ENCODE measurements around the gene CDC25B. TPM values are rescaled to one million over a fixed set of nuclear protein-coding genes. Genes with fewer than 3 reads are reported as not detected.
A peak's percentile ranks its signal among the peaks of the same experiment; 100 is the strongest.

CDC25B gene
- total and polyA plus RNA-seq, 2 of the 13 experiments (the other 11 are each of a cell fraction or from before 2014, with no cell fraction given), result 14.5 to 19.4 TPM

DNA sequence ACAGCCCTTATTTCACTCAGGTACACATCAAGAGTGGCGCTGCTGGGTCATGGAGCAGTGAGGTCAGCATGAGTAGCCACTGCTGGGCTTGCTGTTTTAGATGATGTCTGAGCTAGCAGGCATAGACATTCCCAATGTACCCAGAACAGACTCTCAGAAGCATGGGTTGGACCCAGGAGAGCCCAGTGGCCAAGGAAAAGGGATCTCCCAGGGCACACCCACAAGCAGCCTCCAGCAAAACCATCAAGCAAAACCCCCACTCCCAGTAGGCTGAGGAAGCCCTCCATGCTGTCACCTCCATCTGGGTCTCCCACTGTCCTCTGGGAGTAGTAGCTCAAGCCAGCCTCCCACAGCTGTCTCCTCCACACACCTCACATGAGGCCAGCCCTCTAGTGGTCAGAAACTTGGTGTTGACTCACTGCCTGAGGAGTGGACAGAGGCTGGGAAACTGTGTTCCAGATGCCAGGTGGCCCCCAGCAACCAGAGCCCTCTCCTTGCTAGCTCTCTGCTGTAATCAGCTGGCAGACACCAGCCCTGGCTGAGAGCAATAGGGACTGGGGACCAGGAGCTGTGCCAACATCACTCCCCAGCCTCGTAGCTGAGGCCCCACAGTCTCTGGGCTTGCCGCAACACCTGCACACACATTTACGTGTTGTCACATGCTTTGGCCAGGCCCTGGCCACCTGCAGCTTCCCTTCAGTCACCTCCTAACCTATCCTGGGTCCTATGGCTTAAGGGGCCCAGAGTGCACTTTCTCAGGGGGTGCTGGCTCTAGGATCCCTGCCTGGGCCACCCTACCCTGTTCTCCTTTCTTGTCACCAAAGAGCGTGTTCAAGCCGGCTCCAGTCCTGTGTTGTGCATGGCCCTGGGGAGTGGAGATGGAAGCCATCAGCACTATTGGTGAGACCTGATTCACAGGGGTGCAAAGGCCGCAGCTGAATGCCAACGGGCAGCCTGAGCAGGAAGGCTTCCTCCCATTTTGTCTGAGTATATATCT, 22.3 kb downstream of the CDC25B start (continued):
- TF ChIP-seq ZMAT3 (CRISPR knock-in tag; conservative IDR thresholded peaks at IDR 0.05) (peak; percentile 50; the same call in 1 of the 2 replicates), NR2C2 (CRISPR knock-in tag; IDR thresholded peaks at IDR 0.05; ENCODE audit: borderline replicate concordance) (no peak), KMT2B (CRISPR knock-in tag; IDR thresholded peaks at IDR 0.05) (peak; percentile 80), POLR2G (IDR thresholded peaks at IDR 0.05; ENCODE audit: low read depth, low read length) (0 out of 2 replicates have a peak, but pooled peaks have one; percentile 42), ATF1 (CRISPR knock-in tag; IDR thresholded peaks at IDR 0.05) (no peak), YY1 (IDR thresholded peaks at IDR 0.05; ENCODE audit: insufficient read depth, insufficient replicate concordance, low read depth, low read length) (peak; percentile 67), KLF12 (CRISPR knock-in tag; IDR thresholded peaks at IDR 0.05; ENCODE audit: borderline replicate concordance) (no peak), ZNF432 (CRISPR knock-in tag; IDR thresholded peaks at IDR 0.05; ENCODE audit: borderline replicate concordance) (no peak), POLR2AphosphoS5 (IDR thresholded peaks at IDR 0.05; ENCODE audit: low read depth, low read length) (peak; percentile 50)
- TF ChIP-seq, protein P1, sequence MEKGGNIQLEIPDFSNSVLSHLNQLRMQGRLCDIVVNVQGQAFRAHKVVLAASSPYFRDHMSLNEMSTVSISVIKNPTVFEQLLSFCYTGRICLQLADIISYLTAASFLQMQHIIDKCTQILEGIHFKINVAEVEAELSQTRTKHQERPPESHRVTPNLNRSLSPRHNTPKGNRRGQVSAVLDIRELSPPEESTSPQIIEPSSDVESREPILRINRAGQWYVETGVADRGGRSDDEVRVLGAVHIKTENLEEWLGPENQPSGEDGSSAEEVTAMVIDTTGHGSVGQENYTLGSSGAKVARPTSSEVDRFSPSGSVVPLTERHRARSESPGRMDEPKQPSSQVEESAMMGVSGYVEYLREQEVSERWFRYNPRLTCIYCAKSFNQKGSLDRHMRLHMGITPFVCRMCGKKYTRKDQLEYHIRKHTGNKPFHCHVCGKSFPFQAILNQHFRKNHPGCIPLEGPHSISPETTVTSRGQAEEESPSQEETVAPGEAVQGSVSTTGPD (CRISPR knock-in tag; IDR thresholded peaks at IDR 0.05), result no peak
- TF ChIP-seq, protein P2, sequence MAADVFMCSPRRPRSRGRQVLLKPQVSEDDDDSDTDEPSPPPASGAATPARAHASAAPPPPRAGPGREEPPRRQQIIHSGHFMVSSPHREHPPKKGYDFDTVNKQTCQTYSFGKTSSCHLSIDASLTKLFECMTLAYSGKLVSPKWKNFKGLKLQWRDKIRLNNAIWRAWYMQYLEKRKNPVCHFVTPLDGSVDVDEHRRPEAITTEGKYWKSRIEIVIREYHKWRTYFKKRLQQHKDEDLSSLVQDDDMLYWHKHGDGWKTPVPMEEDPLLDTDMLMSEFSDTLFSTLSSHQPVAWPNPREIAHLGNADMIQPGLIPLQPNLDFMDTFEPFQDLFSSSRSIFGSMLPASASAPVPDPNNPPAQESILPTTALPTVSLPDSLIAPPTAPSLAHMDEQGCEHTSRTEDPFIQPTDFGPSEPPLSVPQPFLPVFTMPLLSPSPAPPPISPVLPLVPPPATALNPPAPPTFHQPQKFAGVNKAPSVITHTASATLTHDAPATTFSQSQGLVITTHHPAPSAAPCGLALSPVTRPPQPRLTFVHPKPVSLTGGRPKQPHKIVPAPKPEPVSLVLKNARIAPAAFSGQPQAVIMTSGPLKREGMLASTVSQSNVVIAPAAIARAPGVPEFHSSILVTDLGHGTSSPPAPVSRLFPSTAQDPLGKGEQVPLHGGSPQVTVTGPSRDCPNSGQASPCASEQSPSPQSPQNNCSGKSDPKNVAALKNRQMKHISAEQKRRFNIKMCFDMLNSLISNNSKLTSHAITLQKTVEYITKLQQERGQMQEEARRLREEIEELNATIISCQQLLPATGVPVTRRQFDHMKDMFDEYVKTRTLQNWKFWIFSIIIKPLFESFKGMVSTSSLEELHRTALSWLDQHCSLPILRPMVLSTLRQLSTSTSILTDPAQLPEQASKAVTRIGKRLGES (CRISPR knock-in tag; IDR thresholded peaks at IDR 0.05; ENCODE audit: borderline replicate concordance), result no peak
- TF ChIP-seq, protein P3, sequence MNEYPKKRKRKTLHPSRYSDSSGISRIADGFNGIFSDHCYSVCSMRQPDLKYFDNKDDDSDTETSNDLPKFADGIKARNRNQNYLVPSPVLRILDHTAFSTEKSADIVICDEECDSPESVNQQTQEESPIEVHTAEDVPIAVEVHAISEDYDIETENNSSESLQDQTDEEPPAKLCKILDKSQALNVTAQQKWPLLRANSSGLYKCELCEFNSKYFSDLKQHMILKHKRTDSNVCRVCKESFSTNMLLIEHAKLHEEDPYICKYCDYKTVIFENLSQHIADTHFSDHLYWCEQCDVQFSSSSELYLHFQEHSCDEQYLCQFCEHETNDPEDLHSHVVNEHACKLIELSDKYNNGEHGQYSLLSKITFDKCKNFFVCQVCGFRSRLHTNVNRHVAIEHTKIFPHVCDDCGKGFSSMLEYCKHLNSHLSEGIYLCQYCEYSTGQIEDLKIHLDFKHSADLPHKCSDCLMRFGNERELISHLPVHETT (CRISPR knock-in tag; conservative IDR thresholded peaks at IDR 0.05), result no peak; the same call in 1 of the 2 replicates
- TF ChIP-seq, protein P4, sequence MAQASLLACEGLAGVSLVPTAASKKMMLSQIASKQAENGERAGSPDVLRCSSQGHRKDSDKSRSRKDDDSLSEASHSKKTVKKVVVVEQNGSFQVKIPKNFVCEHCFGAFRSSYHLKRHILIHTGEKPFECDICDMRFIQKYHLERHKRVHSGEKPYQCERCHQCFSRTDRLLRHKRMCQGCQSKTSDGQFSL (CRISPR knock-in tag; IDR thresholded peaks at IDR 0.05), result no peak
- TF ChIP-seq, protein P5, sequence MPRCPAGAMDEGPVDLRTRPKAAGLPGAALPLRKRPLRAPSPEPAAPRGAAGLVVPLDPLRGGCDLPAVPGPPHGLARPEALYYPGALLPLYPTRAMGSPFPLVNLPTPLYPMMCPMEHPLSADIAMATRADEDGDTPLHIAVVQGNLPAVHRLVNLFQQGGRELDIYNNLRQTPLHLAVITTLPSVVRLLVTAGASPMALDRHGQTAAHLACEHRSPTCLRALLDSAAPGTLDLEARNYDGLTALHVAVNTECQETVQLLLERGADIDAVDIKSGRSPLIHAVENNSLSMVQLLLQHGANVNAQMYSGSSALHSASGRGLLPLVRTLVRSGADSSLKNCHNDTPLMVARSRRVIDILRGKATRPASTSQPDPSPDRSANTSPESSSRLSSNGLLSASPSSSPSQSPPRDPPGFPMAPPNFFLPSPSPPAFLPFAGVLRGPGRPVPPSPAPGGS (CRISPR knock-in tag; IDR thresholded peaks at IDR 0.05), result peak; percentile 61; the same call in 1 of the 2 replicates
- TF ChIP-seq, protein P6, sequence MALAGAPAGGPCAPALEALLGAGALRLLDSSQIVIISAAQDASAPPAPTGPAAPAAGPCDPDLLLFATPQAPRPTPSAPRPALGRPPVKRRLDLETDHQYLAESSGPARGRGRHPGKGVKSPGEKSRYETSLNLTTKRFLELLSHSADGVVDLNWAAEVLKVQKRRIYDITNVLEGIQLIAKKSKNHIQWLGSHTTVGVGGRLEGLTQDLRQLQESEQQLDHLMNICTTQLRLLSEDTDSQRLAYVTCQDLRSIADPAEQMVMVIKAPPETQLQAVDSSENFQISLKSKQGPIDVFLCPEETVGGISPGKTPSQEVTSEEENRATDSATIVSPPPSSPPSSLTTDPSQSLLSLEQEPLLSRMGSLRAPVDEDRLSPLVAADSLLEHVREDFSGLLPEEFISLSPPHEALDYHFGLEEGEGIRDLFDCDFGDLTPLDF (CRISPR knock-in tag; IDR thresholded peaks at IDR 0.05), result no peak
- TF ChIP-seq, protein P7, sequence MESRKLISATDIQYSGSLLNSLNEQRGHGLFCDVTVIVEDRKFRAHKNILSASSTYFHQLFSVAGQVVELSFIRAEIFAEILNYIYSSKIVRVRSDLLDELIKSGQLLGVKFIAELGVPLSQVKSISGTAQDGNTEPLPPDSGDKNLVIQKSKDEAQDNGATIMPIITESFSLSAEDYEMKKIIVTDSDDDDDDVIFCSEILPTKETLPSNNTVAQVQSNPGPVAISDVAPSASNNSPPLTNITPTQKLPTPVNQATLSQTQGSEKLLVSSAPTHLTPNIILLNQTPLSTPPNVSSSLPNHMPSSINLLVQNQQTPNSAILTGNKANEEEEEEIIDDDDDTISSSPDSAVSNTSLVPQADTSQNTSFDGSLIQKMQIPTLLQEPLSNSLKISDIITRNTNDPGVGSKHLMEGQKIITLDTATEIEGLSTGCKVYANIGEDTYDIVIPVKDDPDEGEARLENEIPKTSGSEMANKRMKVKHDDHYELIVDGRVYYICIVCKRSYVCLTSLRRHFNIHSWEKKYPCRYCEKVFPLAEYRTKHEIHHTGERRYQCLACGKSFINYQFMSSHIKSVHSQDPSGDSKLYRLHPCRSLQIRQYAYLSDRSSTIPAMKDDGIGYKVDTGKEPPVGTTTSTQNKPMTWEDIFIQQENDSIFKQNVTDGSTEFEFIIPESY (CRISPR knock-in tag; IDR thresholded peaks at IDR 0.05), result peak; percentile 76; the same call in 1 of the 2 replicates

Measured in HepG2 (cell line).